ENCODE results near the gene CARD6. TPM values are rescaled to one million over a fixed set of nuclear protein-coding genes. Genes with fewer than 3 reads are reported as not detected.

Gene CARD6
- total and polyA plus RNA-seq, 2 of the 13 experiments (the other 11 are each of a cell fraction or from before 2014, with no cell fraction given) = 0.33 to 1.4 TPM

- no peak for TF ChIP-seq ZBTB1 (CRISPR knock-in tag; IDR thresholded peaks at IDR 0.05; ENCODE audit: borderline replicate concordance)
- no peak for TF ChIP-seq NBN (conservative IDR thresholded peaks at IDR 0.05)
- TF ChIP-seq STAG1 (CRISPR knock-in tag; IDR thresholded peaks at IDR 0.05) = peak; percentile 94
- no peak for TF ChIP-seq ZNF12 (CRISPR knock-in tag; IDR thresholded peaks at IDR 0.05)
- no peak for TF ChIP-seq ZNF205 (CRISPR knock-in tag; IDR thresholded peaks at IDR 0.05)
- TF ChIP-seq ARID2 (CRISPR knock-in tag; IDR thresholded peaks at IDR 0.05; ENCODE audit: borderline replicate concordance) = no peak
- TF ChIP-seq, protein P1, sequence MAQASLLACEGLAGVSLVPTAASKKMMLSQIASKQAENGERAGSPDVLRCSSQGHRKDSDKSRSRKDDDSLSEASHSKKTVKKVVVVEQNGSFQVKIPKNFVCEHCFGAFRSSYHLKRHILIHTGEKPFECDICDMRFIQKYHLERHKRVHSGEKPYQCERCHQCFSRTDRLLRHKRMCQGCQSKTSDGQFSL (CRISPR knock-in tag; IDR thresholded peaks at IDR 0.05) = no peak
- TF ChIP-seq NR2C2 (CRISPR knock-in tag; IDR thresholded peaks at IDR 0.05; ENCODE audit: borderline replicate concordance) = no peak; the same call in 1 of the 2 replicates
- TF ChIP-seq ZNF121 (CRISPR knock-in tag; IDR thresholded peaks at IDR 0.05) = no peak
- no peak for TF ChIP-seq TCF12 (IDR thresholded peaks at IDR 0.05)
- TF ChIP-seq TCF12 (CRISPR knock-in tag; IDR thresholded peaks at IDR 0.05) = no peak
- no peak for TF ChIP-seq ZFAT (CRISPR knock-in tag; conservative IDR thresholded peaks at IDR 0.05)
- no peak for TF ChIP-seq CREB3 (CRISPR knock-in tag; IDR thresholded peaks at IDR 0.05)
- TF ChIP-seq ZNF883 (CRISPR knock-in tag; IDR thresholded peaks at IDR 0.05; ENCODE audit: not compliant biosample characterization) = no peak
- TF ChIP-seq, protein P2, sequence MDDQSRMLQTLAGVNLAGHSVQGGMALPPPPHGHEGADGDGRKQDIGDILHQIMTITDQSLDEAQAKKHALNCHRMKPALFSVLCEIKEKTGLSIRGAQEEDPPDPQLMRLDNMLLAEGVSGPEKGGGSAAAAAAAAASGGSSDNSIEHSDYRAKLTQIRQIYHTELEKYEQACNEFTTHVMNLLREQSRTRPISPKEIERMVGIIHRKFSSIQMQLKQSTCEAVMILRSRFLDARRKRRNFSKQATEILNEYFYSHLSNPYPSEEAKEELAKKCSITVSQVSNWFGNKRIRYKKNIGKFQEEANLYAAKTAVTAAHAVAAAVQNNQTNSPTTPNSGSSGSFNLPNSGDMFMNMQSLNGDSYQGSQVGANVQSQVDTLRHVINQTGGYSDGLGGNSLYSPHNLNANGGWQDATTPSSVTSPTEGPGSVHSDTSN (CRISPR knock-in tag; IDR thresholded peaks at IDR 0.05; ENCODE audit: borderline replicate concordance) = no peak
- TF ChIP-seq KDM3A (CRISPR knock-in tag; IDR thresholded peaks at IDR 0.05; ENCODE audit: low read depth) = no peak
- TF ChIP-seq THAP8 (CRISPR knock-in tag; IDR thresholded peaks at IDR 0.05; ENCODE audit: borderline replicate concordance) = no peak
- TF ChIP-seq RAD21 (CRISPR knock-in tag; IDR thresholded peaks at IDR 0.05) = peak; percentile 84
- no peak for TF ChIP-seq ZNF350 (CRISPR knock-in tag; IDR thresholded peaks at IDR 0.05; ENCODE audit: borderline replicate concordance, low read depth)
- TF ChIP-seq NKX3-1 (CRISPR knock-in tag; IDR thresholded peaks at IDR 0.05) = no peak
- TF ChIP-seq SMAD9 (CRISPR knock-in tag; IDR thresholded peaks at IDR 0.05) = no peak
- TF ChIP-seq NONO (IDR thresholded peaks at IDR 0.05) = no peak
- TF ChIP-seq NONO (CRISPR knock-in tag; conservative IDR thresholded peaks at IDR 0.05) = no peak
- TF ChIP-seq, protein P3, sequence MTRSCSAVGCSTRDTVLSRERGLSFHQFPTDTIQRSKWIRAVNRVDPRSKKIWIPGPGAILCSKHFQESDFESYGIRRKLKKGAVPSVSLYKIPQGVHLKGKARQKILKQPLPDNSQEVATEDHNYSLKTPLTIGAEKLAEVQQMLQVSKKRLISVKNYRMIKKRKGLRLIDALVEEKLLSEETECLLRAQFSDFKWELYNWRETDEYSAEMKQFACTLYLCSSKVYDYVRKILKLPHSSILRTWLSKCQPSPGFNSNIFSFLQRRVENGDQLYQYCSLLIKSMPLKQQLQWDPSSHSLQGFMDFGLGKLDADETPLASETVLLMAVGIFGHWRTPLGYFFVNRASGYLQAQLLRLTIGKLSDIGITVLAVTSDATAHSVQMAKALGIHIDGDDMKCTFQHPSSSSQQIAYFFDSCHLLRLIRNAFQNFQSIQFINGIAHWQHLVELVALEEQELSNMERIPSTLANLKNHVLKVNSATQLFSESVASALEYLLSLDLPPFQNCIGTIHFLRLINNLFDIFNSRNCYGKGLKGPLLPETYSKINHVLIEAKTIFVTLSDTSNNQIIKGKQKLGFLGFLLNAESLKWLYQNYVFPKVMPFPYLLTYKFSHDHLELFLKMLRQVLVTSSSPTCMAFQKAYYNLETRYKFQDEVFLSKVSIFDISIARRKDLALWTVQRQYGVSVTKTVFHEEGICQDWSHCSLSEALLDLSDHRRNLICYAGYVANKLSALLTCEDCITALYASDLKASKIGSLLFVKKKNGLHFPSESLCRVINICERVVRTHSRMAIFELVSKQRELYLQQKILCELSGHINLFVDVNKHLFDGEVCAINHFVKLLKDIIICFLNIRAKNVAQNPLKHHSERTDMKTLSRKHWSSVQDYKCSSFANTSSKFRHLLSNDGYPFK (CRISPR knock-in tag; IDR thresholded peaks at IDR 0.05; ENCODE audit: borderline replicate concordance) = no peak
- TF ChIP-seq PAF1 (CRISPR knock-in tag; IDR thresholded peaks at IDR 0.05) = no peak
- TF ChIP-seq ZNF790 (CRISPR knock-in tag; IDR thresholded peaks at IDR 0.05; ENCODE audit: borderline replicate concordance) = no peak
Observed at GRCh38 chr5:40904205-40904993, 63.2 kb downstream of the CARD6 start (continued).
